Hepatocyte (in vitro differentiated cells): ENCODE measurements around the gene KCND3. TPM values are rescaled to one million over a fixed set of nuclear protein-coding genes. Genes with fewer than 3 reads are reported as not detected.
A peak's percentile ranks its signal among the peaks of the same experiment; 100 is the strongest.

ENCODE experiments used
- DNase-seq: peaks from one replicate; pipeline ENCODE4 v3.0.0-alpha.2; 2016; ENCODE audit warnings: low spot score
- H2AFZ ChIP-seq: fragments of 200-600 bp; sonication (generic); 2 replicates; pipeline ENCODE4 v1.6.0; 2016; ENCODE audit warnings: antibody characterized with exemption, mild to moderate bottlenecking
- H3K27ac ChIP-seq: fragments of 200-600 bp; sonication (generic); 2 replicates; pipeline ENCODE4 v1.5.1; 2016; ENCODE audit warnings: mild to moderate bottlenecking
- H3K27me3 ChIP-seq: fragments of 200-600 bp; sonication (generic); 2 replicates; pipeline ENCODE4 v1.6.1; 2016
- H3K36me3 ChIP-seq: fragments of 200-600 bp; sonication (generic); replicated peaks from 2 replicates; pipeline ENCODE4 v1.5.1; 2016; ENCODE audit warnings: low read depth; ENCODE audit not compliant: insufficient read depth
- H3K4me1 ChIP-seq: fragments of 200-600 bp; sonication (generic); 2 replicates; pipeline ENCODE4 v1.5.1; 2016; ENCODE audit warnings: mild to moderate bottlenecking, moderate library complexity; ENCODE audit not compliant: insufficient read depth
- H3K4me2 ChIP-seq: fragments of 200-600 bp; sonication (generic); 2 replicates; pipeline ENCODE4 v1.6.0; 2016
- H3K4me3 ChIP-seq: fragments of 200-600 bp; sonication (generic); 2 replicates; pipeline ENCODE4 v1.5.1; 2016; ENCODE audit warnings: mild to moderate bottlenecking
- H3K79me2 ChIP-seq: fragments of 200-600 bp; sonication (generic); 2 replicates; pipeline ENCODE4 v1.6.0; 2017; ENCODE audit warnings: mild to moderate bottlenecking
- H3K9me2 ChIP-seq: fragments of 200-600 bp; sonication (generic); replicated peaks from 2 replicates; pipeline ENCODE4 v1.6.0; 2017; ENCODE audit warnings: mild to moderate bottlenecking; ENCODE audit not compliant: insufficient read depth
- H3K9me3 ChIP-seq: fragments of 200-600 bp; sonication (generic); 2 replicates; pipeline ENCODE4 v1.5.1; 2016; ENCODE audit warnings: low read depth, mild to moderate bottlenecking
- H4K20me1 ChIP-seq: fragments of 200-600 bp; sonication (generic); 2 replicates; pipeline ENCODE4 v1.6.0; 2016; ENCODE audit warnings: mild to moderate bottlenecking; ENCODE audit not compliant: insufficient read depth, poor library complexity, severe bottlenecking
- EZH2 ChIP-seq: fragments of 200-600 bp; sonication (generic); IDR thresholded peaks from 2 replicates; pipeline ENCODE4 v1.6.1; 2016; ENCODE audit warnings: antibody characterized with exemption, mild to moderate bottlenecking, borderline replicate concordance
- EZH2phosphoT487 ChIP-seq: fragments of 200-600 bp; sonication (generic); IDR thresholded peaks from one replicate; pipeline ENCODE4 v1.6.1; 2018; ENCODE audit warnings: antibody characterized with exemption, mild to moderate bottlenecking, low read depth, moderate library complexity; ENCODE audit not compliant: unreplicated experiment, severe bottlenecking
- WGBS: methylation state at CpG from one replicate; pipeline ENCODE4 v1.1.6; 2016; ENCODE audit warnings: low lambda C conversion rate; ENCODE audit errors: missing lambda C conversion rate; 5-methylcytosine and 5-hydroxymethylcytosine counted together
- polyA plus RNA-seq: library from polyadenylated mRNA; unstranded; fragments of >200 nt; fragmentation: Nextera tagmentation; extraction: Ambion mirVana; gene quantifications from 2 replicates; pipeline ENCODE4 v1.2.1, GENCODE V29; 2016
- total RNA-seq: library from RNA; depleted of rRNA; stranded (reverse); fragments of >200 nt; gene quantifications from 2 replicates; pipeline ENCODE4 v1.2.3, GENCODE V29; 2014
- TF ChIP-seq, protein P1 (sequence below): fragments of 200-600 bp; sonication (generic); IDR thresholded peaks from 2 replicates; pipeline ENCODE4 v1.5.1; 2016; ENCODE audit warnings: antibody characterized with exemption, mild to moderate bottlenecking; ENCODE audit not compliant: poor library complexity

The KCND3 gene
- total and polyA plus RNA-seq, 2 experiments from 2014 or later, result 1.4 to 2.7 TPM

DNA sequence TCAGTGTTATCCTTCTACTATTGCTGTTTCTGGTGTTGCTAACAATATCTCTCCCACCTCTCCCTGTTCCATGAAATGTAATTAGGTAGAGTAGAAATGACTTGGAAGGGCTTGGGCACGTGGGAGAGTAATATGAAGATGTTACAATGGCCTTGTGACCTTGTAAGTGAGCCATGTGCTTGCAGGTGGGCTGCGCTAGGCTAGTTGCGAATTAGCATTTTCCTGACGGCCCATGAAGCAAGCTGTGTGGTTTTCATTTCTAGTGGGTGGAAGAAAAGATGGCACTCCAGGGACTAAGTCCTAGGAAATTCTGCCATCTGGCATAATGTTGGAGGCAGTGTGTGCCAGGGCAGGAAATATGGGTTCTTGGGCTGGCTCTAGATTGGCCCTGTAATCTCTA, 241.5 kb downstream of the KCND3 start:
- no peak overlapping the region for H3K4me2 ChIP-seq
- H4K20me1 ChIP-seq, result no peaks in the 10 kb centered on the region
- no peaks in the 10 kb centered on the region for H3K4me1 ChIP-seq
- no peaks in the 10 kb centered on the region for H3K27me3 ChIP-seq
- H3K27ac ChIP-seq, result no peak overlapping the region
- TF ChIP-seq, protein P1, sequence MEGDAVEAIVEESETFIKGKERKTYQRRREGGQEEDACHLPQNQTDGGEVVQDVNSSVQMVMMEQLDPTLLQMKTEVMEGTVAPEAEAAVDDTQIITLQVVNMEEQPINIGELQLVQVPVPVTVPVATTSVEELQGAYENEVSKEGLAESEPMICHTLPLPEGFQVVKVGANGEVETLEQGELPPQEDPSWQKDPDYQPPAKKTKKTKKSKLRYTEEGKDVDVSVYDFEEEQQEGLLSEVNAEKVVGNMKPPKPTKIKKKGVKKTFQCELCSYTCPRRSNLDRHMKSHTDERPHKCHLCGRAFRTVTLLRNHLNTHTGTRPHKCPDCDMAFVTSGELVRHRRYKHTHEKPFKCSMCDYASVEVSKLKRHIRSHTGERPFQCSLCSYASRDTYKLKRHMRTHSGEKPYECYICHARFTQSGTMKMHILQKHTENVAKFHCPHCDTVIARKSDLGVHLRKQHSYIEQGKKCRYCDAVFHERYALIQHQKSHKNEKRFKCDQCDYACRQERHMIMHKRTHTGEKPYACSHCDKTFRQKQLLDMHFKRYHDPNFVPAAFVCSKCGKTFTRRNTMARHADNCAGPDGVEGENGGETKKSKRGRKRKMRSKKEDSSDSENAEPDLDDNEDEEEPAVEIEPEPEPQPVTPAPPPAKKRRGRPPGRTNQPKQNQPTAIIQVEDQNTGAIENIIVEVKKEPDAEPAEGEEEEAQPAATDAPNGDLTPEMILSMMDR, result no peak
- no peak for TF ChIP-seq EZH2
- TF ChIP-seq EZH2phosphoT487, result no peak
- H3K9me3 ChIP-seq, result no peaks in the 10 kb centered on the region
- no peaks in the 10 kb centered on the region for H3K36me3 ChIP-seq
- no peaks in the 10 kb centered on the region for H3K9me2 ChIP-seq
- H3K79me2 ChIP-seq, result no peaks in the 10 kb centered on the region
- 89% methylated on average over 4 of the region's 4 CpGs for WGBS
- no peak overlapping the region for H2AFZ ChIP-seq
- no peak overlapping the region for H3K4me3 ChIP-seq
- no peak for DNase-seq

DNA sequence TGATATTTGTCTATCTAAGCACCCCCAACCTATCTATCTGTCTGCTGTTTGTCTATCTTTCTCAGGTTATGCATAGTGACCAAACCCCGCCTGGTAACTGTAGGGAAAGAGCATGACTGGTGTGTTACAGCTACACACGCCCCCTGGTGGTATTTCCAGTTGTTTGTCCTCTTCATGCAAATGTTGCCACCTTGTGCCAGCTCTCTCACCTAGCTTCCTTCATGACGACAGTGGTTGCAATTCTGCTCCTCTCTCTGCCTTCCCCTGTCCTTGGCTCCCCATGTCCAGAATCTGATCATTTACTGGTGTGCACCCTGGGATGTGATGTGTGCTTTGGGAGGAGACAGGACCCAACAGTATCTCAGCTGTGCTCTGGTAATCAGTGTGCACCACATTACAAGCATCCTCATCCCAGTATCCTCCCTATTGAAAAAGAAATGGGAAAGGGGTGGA, 242.2 kb downstream of the KCND3 start:
- Histone ChIP-seq H3K27ac (no peak overlapping the region), H3K9me2 (no peaks in the 10 kb centered on the region), H2AFZ (no peak overlapping the region), H4K20me1 (no peaks in the 10 kb centered on the region), H3K4me3 (no peak overlapping the region), H3K79me2 (no peaks in the 10 kb centered on the region), H3K9me3 (no peaks in the 10 kb centered on the region), H3K4me1 (no peaks in the 10 kb centered on the region), H3K36me3 (no peaks in the 10 kb centered on the region), H3K4me2 (no peak overlapping the region), H3K27me3 (peaks cover 5% of the 10 kb centered on the region)
- no peak for TF ChIP-seq EZH2
- TF ChIP-seq, protein P1, result peak; percentile 61
- no peak for TF ChIP-seq EZH2phosphoT487
- WGBS, result 29% methylated on average over 3 of the region's 3 CpGs
- DNase-seq, result peak; percentile 84

DNA sequence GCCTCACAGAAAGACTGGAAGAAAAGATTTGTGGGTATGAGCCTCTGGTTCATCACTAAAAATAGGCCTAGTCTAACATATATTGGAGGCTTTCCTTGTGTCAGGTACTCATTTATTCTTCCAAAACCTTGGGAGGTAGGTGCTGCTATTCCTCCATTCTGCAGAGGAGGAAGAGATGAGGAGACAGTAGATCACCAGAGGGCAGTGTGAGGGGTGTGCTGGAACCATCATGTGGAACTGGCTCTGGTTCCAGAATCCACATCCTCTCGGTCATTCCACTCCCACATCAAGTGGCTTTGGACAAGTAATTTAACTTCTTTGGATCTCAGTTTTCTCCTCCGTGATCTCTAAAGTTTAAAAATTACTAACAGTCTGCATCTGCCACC, 242.9 kb downstream of the KCND3 start:
- TF ChIP-seq EZH2 (no peak), EZH2phosphoT487 (no peak)
- TF ChIP-seq, protein P1, result no peak
- no peak overlapping the region for H3K4me3 ChIP-seq
- no peaks in the 10 kb centered on the region for H3K9me2 ChIP-seq
- H3K27me3 ChIP-seq, result peaks cover 11% of the 10 kb centered on the region
- WGBS, result 86% methylated on average over 2 of the region's 2 CpGs
- no peaks in the 10 kb centered on the region for H4K20me1 ChIP-seq
- H3K36me3 ChIP-seq, result no peaks in the 10 kb centered on the region
- H3K4me2 ChIP-seq, result no peak overlapping the region
- no peaks in the 10 kb centered on the region for H3K9me3 ChIP-seq
- H2AFZ ChIP-seq, result no peak overlapping the region
- DNase-seq, result no peak
- no peak overlapping the region for H3K27ac ChIP-seq
- no peaks in the 10 kb centered on the region for H3K4me1 ChIP-seq
- no peaks in the 10 kb centered on the region for H3K79me2 ChIP-seq
